GM20431 (cell line): ENCODE measurements around the gene PDE8B.

Experiments used
- in situ Hi-C: fragments of 300-500 bp; cut with MseI, MboI; formaldehyde crosslinking; loops from one replicate; pipeline ENCODE4 v1.15.0; 2020; ENCODE audit warnings: low sequenced_read_pairs; ENCODE audit not compliant: unreplicated experiment

The PDE8B gene, protein sequence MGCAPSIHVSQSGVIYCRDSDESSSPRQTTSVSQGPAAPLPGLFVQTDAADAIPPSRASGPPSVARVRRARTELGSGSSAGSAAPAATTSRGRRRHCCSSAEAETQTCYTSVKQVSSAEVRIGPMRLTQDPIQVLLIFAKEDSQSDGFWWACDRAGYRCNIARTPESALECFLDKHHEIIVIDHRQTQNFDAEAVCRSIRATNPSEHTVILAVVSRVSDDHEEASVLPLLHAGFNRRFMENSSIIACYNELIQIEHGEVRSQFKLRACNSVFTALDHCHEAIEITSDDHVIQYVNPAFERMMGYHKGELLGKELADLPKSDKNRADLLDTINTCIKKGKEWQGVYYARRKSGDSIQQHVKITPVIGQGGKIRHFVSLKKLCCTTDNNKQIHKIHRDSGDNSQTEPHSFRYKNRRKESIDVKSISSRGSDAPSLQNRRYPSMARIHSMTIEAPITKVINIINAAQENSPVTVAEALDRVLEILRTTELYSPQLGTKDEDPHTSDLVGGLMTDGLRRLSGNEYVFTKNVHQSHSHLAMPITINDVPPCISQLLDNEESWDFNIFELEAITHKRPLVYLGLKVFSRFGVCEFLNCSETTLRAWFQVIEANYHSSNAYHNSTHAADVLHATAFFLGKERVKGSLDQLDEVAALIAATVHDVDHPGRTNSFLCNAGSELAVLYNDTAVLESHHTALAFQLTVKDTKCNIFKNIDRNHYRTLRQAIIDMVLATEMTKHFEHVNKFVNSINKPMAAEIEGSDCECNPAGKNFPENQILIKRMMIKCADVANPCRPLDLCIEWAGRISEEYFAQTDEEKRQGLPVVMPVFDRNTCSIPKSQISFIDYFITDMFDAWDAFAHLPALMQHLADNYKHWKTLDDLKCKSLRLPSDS

DNA sequence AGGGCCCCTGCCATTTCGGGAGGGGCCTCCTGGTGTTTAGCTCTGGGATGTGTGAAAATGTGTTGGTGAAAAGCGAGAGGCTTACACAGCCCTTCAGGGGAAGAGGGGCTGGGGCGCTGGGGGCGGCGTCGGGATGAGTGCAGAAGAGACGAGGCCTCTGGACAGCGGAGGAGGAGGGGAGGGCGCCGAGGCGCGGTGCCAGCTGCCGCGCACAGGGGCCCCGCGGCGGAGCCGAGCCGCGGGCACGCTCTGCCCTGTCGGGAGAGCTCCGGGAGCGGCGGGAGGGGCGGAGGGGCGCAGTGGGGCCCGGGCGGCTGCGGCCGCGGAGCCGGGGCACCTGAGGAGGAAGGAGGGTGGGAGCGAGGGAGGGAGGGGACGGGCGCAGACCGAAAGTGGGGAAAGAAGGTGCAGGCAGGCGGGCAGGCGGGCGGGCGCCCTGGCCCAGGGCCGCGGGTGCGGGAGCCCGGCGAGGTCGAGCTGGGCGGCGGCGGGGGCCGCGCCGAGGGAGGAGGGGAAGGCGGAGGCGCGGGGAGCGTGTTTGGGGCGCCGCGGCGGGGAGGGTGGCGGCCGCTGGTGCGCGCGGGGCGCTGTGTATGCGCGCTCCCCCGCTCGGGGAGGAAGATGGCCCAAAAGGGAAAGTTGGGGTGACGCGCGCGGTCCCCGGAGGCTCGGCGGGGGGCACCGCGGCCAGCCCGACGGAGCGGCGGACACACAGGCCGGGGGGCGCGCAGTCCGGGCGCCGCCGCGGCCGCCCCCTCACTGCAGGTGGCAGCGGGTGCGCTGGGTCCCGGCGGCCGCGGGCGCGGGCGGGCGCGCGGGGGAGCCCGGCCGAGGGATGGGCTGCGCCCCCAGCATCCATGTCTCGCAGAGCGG lies at the start of gene PDE8B:
PDE8B (plus strand) TSS at position 590 of the 873 bp plus-strand sequence; CDS start at position 836, 246 bp downstream.
- in situ Hi-C loops: no loop called here

DNA sequence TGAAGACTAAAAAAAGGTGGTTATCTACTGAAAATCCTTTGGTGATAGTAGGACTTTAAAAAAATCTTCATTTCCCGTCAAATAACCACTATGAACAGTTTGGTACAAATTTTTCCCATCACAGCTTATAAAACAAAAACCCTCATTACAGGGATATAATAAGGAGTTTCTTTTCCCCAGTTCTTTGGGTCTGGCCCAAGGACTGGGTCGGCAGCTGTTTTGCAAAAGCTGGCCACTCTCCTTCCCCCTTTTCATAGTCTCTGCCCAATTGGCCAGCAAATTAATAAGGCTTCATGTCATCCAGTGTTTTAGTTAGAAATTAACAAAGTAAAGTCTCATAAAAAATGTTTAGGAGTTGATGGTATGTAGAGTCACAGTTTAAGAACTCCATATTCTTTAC lies 47.0 kb upstream of the PDE8B start:
- in situ Hi-C loops: no loop called here

DNA sequence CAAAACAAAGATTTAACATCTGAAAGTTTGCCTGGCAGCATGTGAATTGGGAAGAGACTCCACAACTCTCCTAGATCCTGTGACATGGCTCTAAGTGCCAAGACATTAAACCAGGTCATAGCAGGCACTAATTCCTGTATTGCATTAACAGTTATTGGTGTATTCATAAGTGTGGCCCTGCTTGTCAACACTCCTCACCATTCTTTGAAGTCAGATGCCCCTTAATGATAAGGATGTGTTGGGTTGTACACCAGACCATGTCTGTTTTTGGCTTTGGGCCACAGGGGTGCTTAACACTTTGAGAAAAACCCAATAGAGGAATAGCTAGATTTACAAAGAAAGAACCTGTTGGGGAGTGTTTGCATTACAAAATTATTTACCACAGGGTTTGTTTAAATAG lies 43.4 kb upstream of the PDE8B start:
- in situ Hi-C loops: no loop called here

DNA sequence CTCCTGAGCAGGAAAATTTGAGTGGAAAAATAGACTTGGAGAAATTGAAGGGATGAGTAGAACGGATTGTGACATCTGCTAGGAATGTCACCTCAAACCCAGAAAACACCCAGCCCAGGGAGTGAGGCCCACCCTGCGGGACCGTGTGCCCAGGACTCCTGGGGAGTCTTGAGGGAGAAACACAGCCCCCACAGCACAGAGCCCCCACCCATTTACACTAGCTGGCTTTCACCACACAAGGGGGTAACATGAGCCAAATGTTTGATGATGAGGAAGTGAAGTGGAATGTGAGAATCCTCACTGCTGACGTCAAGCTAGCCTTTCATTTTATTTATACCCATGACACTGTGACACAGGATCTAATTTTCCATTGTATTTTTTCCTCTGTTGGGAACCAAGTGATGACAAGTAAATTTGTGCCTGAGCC lies 42.8 kb upstream of the PDE8B start:
- in situ Hi-C loops: no loop called here

DNA sequence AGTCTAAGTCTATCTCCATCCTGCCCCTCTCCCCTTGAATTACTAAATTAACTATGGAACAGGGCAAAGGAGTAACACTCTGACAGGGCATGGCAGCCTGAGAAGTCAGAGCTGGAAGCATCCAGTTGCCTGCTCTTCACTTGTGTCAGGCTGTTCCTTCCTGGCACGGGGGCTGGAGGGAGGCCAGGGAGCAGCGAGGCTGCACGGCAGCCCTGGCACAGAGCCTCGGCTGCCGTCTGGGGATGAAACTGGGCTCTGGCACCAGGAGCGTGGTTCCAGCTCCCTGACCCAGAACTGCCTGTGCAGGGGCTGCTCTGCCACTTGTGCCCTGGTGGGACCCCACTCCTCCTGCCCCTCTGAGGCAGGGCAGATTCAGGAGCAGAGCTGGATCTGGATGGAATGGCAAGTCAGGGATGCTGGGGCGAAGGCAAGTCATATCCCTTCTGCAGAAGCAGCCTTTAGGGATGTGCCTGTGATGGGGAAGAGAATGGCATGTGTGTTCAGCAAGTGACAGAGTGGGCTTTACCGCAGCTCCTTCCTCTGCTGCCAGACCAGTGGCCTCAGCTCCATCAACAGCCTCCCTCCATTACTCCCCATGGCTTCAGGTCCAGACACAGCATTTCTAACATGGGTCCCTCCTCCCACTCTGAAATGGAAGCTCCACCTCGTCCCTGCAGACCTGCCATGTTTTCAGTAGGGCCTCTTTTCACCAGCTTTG lies 42.2 kb upstream of the PDE8B start:
- in situ Hi-C loops: no loop called here

DNA sequence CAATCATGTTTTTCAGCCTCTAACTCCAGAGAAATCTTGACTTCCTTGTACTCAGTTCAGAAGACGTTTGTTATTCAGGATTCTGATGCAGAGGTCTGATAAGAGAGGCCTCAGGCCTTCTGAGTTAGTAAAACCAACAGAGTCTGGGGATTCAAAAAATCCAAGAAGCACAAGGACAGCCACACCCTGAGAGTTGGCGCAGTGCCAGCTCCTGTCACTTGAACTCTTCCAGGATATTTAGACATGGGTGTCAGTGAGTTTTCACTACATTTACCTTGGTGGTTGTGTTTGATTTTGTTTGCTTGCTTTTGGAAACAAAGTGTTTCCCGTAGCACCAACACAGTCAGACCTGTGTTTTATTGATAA lies 41.6 kb upstream of the PDE8B start:
- in situ Hi-C loops: no loop called here

DNA sequence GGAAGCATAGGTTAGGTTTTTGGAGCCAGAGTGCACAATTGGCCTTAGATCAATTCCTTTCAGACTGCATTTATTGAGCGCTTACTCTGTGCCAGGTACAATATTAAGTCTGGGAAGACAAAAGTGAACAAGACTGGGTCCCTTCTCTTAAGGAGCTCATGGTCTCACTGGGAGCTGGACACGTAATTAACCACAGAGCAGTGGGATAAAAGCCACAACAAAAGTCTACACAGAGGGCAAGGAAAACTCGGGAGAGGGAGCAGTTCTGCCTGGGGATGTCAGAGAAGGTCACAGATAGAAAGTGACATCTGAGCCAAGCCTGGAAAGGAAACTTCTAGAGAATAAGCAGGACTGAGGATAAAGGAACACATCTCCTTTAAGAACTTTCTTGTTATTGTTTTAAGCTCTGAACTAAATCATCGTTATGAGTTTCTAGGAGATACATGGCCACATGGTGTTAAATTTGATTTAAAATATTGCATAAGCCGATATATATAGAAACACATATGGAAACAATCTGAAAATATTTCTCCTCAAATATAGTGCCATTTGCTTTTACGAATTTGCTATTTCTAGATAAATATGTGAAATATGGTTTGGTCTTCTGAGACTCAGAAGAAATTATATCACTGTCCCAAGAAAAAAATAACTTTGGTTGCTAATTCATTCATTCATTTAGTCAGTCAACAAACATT lies 40.1 kb upstream of the PDE8B start:
- in situ Hi-C loops: no loop called here

DNA sequence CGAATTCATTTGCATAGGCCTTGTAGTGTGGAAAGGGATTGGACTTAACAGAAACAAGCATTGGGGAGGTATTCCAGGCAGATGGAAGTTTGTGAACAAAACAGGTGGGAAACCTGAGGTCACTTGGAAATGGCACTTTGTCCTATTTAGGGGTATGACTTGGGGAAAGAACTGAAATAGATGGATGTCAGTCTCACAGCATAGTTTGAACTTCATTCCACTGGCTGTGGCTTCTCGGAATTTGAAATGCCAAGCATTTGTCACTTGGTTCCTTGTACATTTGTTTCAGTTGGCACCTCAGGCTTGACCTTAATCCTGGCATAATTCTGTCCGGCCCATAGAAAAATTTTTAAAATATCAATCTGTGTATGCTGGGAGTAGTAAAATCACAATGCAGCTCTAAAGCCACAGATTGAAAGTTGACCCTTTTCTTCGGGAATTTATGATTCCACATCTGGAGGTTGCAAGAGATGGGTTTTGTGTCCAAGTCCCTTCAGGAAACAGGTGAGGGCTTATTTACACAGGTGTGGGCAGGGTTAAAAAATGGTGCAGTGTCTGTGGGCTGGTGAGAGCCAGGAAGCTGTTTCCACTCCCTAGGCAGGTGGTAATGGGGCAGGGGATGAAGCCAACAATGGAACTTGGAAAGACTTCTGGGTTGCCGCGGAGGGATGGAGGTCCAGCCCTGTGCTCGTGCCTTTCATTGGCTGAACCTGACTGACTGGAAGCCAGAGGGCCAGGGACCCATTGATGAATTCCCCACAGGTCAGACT lies 39.2 kb upstream of the PDE8B start:
- in situ Hi-C loops: no loop called here

DNA sequence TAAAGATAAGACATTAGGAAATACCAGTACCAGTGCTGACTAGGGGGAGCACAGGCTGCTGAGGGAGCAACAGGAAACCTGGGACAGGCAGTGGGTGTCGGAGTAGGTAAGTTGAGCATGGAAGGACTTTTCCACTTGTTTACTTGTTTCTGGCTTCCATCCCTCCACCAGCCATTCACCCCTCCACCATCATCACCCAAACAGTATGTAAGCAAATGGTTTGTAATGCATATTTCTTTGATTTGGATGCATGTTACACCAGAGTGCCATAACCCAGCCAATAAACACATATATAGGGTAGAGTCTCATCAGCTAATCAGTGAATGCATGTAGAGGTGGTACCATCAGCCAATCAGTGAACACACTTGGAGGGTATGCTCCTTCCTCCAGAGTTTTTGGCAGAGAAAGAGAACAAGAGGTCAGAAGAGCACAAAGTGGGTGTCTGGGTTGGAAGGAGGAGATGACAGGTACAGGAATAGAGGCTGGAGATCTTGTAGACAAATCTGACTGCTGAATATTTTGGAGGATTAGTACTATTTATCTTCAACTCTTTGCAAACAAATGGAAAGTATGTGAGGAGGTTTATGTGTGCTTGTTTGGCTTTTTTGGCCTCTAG lies 37.7 kb upstream of the PDE8B start:
- in situ Hi-C loops: no loop called here

DNA sequence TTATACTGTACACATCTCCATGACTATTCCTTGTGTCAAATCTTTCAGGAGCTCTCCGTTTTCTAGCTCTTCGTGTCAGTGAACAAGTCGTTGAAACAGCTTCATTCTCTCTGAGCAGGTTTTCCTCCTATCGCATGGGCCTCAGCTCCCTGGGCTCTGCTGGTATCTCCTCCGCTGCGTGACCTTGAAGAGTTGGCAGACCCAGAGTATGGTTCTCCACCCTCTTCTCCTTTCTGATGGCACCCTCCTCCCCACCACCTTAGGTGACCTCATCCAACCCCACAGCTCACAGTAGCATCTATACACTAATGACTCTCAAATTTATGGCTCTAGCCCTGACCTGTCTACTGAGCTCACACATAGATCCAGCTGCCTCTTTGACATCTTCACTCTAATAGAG lies 36.0 kb upstream of the PDE8B start:
- in situ Hi-C loops: no loop called here

DNA sequence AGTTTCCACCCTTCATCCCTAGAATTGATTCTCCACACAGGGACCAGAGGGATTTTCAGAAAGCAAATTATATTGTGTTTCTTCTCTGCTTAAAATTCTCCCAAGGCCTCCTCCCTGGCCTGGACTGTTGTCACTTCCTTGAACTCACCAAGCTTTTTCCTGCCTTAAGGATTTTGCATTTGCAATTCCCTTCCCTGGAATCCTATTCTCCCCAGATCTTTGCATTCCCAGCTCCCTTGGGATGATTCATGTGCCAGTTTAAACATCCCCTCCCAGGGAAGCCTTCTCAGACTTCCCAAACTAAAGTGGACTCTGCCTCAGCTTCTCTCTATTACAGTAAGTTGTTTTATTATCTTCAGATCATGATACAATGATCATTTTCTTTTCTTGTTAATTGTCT lies 35.2 kb upstream of the PDE8B start:
- in situ Hi-C loops: no loop called here

DNA sequence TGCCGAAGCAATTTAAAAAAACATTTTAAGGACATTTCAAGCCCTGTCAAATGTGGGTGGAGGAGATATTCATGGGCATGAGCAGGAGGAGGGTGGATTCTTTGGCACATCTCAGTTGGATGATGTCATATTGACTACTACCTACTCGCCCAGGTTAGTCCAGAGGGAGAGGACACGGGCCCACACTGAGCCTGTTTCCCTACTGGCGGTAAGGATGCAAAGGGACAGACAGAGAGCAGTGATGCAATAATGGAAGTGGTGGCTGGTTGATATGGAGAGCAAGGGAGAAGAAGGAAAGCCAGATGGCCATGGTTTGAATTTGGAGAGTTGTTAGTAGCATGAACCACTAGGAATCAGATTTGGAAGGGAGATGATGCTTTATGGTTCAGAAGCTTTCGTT lies 34.1 kb upstream of the PDE8B start:
- in situ Hi-C loops: no loop called here

DNA sequence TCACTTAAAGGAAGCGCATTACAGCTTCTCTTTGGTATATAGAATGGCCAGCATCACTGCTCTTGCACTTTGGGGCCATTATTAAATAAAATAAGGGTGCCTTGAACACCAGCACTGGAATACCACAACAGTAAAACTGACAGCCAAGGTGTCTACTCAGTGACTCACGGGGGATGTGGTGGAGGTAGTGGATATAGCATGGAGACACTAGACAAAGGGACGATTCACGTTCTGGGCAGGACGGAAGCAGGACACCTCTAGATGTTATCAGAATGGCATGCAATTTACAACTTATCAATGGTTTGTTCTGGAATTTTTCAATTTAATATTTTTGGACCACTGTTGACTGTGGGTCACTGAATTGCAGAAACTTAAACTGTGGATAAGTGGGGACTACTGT lies 32.9 kb upstream of the PDE8B start:
- in situ Hi-C loops: no loop called here

DNA sequence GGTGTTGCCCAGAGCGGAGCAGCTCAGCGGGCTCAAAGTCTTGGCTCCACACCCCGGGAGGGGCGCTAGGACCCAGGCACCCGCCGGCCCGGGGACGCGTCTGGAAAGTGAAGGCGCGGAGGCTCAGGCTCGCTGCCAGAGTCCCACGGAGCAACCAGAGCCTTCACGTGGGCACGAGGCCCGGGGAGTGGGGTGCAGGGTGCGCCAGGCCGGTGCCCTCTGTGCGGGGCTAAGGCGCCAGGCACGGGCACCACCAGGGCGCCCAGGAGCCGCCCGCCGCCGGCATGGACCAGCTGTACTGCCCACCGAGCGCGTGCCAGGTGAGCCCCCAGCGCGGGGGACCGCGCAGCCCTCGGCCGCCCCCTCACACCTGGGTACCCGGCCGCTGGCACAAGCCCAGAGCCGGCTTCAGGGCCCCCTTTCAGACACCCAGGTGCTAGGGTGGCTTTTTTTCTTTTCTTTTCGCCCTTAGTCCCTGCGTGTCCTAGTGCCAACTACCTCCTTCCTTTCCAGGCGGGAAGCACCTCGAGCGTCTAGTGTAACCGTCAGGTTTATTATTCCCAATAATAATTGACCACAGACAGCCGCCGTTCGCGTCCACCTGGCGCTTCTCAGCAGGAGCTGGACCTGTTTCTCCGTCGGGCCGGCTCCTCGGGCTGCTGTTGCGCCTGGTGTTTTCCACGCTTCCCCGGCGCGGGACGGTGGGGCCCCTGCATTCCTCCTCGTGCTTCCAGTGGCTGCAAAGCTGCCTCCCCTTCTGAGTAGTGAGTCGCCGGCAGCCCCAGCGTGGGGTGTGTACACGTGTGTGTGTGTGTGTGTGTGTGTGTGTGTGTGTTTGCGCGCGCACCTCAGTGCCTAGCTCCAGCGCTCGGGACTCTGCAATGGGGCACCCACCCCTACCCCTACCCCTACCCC lies 30.1 kb upstream of the PDE8B start:
- in situ Hi-C loops: no loop called here

DNA sequence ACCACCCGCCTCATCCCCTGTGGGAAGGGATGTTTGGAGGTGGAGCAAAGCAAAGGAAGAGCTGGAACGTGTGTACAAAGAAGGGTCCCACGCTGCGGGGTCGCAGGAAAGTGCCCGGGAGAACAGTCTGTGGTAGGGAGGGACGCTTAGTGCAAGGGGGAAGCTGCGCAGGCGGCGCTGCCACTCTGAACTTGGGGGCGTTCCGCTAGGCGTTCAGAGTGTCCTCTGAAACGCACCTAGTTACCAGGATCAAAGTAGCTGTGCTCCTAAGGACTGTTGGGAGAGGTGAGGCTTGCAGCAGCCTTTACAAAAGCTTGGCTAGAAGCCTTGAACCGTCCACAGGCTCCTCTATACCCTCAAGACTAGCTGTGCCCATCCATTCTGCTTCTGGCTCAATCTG lies 29.3 kb upstream of the PDE8B start:
- in situ Hi-C loops: no loop called here

DNA sequence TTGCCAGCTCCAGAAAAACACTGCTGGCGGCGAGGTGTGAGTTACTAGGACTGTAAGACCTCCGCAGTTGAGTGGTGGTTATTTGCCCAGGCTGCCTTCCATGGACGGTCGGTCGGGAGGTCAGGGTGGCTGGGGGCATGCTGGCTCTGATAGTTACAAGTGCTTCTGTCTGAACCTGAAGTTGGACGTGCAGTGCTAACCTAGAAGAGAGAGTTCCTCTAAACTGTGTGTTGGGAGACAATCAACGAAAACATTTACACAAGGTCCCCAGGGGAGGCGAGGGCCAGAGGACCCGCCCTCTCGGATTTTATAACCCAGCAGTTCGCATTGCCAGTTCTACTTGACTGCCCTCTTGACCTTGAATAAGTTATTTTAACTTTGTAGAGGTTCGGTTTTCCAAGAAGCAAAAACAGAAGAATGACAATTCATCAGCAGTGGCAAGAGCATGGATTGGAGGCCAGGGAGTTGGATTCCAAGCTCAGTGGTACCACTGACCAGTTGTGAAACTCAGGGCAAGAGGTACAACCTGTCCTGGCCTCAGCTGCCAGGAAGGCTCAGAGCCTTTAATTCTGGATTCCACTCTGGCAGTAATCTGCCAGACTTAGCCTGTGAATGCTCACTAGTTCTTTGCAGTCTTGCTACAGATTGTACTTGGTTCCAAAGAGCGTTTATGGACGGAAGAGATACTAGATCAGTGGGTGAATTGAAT lies 28.7 kb upstream of the PDE8B start:
- in situ Hi-C loops: no loop called here
